ENCODE results near the gene MGAT5B. TPM values are rescaled to one million over a fixed set of nuclear protein-coding genes. Genes with fewer than 3 reads are reported as not detected.

Gene MGAT5B
- total and polyA plus RNA-seq, 2 experiments from 2014 or later, result 1.6 to 10.0 TPM

DNA sequence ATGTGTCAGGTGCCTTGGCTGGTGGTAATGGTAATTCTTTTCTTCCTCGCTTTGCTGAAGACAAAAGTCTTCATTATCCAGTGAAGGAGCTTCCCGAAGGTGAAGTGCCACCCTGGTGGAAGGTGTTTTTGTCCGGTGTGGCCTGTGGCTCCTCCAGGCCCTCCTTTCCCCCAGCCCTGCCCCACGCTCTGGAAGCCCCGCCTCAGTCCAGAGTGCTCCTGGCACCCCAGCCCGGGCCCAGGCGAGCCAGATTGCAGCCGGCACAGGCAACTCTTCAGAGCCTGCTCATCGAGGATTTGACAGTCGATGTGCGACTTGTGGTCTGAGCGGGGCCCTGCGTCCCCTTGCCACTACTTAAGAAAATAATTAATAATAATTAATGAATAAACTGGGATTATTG is 93.7 kb downstream of the MGAT5B start:
- Histone ChIP-seq H3K9me2 (ENCODE audit: insufficient read depth) (no peaks in the 10 kb centered on the region), H3K4me3 (no peak overlapping the region), H3K4me2 (no peak overlapping the region), H3K27me3 (ENCODE audit: insufficient read depth) (no peaks in the 10 kb centered on the region), H3F3A (replicated peaks; ENCODE audit: low read depth) (peaks cover 6% of the 10 kb centered on the region; the same call in 1 of the 2 replicates), H2AFZ (no peak overlapping the region), H3K4me1 (ENCODE audit: insufficient read depth) (peaks cover 14% of the 10 kb centered on the region), H3K36me3 (ENCODE audit: insufficient read depth) (no peaks in the 10 kb centered on the region), H4K20me1 (replicated peaks; ENCODE audit: insufficient read depth) (no peaks in the 10 kb centered on the region; the same call in 1 of the 2 replicates), H3K27ac (ENCODE audit: low read depth) (no peak overlapping the region), H3K79me2 (replicated peaks; ENCODE audit: insufficient read depth) (no peaks in the 10 kb centered on the region)
- H3K9me3 Mint-ChIP-seq, result no peaks in the 10 kb centered on the region
- H3K4me1 Mint-ChIP-seq, result peaks cover 34% of the 10 kb centered on the region
- H3K27ac Mint-ChIP-seq, result no peak overlapping the region
- TF ChIP-seq, protein P1, sequence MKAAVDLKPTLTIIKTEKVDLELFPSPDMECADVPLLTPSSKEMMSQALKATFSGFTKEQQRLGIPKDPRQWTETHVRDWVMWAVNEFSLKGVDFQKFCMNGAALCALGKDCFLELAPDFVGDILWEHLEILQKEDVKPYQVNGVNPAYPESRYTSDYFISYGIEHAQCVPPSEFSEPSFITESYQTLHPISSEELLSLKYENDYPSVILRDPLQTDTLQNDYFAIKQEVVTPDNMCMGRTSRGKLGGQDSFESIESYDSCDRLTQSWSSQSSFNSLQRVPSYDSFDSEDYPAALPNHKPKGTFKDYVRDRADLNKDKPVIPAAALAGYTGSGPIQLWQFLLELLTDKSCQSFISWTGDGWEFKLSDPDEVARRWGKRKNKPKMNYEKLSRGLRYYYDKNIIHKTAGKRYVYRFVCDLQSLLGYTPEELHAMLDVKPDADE (IDR thresholded peaks at IDR 0.05), result no peak
- TF ChIP-seq, protein P2, sequence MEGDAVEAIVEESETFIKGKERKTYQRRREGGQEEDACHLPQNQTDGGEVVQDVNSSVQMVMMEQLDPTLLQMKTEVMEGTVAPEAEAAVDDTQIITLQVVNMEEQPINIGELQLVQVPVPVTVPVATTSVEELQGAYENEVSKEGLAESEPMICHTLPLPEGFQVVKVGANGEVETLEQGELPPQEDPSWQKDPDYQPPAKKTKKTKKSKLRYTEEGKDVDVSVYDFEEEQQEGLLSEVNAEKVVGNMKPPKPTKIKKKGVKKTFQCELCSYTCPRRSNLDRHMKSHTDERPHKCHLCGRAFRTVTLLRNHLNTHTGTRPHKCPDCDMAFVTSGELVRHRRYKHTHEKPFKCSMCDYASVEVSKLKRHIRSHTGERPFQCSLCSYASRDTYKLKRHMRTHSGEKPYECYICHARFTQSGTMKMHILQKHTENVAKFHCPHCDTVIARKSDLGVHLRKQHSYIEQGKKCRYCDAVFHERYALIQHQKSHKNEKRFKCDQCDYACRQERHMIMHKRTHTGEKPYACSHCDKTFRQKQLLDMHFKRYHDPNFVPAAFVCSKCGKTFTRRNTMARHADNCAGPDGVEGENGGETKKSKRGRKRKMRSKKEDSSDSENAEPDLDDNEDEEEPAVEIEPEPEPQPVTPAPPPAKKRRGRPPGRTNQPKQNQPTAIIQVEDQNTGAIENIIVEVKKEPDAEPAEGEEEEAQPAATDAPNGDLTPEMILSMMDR (conservative IDR thresholded peaks at IDR 0.05; ENCODE audit: low read depth in 2 of 2), result no peak
- TF ChIP-seq CREB1 (CRISPR knock-in tag; IDR thresholded peaks at IDR 0.05; ENCODE audit: low read depth), result no peak
- TF ChIP-seq STAT1 (IDR thresholded peaks at IDR 0.05; ENCODE audit: unreplicated experiment), result no peak
- TF ChIP-seq, protein P3, sequence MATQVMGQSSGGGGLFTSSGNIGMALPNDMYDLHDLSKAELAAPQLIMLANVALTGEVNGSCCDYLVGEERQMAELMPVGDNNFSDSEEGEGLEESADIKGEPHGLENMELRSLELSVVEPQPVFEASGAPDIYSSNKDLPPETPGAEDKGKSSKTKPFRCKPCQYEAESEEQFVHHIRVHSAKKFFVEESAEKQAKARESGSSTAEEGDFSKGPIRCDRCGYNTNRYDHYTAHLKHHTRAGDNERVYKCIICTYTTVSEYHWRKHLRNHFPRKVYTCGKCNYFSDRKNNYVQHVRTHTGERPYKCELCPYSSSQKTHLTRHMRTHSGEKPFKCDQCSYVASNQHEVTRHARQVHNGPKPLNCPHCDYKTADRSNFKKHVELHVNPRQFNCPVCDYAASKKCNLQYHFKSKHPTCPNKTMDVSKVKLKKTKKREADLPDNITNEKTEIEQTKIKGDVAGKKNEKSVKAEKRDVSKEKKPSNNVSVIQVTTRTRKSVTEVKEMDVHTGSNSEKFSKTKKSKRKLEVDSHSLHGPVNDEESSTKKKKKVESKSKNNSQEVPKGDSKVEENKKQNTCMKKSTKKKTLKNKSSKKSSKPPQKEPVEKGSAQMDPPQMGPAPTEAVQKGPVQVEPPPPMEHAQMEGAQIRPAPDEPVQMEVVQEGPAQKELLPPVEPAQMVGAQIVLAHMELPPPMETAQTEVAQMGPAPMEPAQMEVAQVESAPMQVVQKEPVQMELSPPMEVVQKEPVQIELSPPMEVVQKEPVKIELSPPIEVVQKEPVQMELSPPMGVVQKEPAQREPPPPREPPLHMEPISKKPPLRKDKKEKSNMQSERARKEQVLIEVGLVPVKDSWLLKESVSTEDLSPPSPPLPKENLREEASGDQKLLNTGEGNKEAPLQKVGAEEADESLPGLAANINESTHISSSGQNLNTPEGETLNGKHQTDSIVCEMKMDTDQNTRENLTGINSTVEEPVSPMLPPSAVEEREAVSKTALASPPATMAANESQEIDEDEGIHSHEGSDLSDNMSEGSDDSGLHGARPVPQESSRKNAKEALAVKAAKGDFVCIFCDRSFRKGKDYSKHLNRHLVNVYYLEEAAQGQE (IDR thresholded peaks at IDR 0.05; ENCODE audit: unreplicated experiment), result no peak
- no peak for TF ChIP-seq ZNF331 (CRISPR knock-in tag; IDR thresholded peaks at IDR 0.05; ENCODE audit: low read depth)
- no peak for TF ChIP-seq EZH2 (IDR thresholded peaks at IDR 0.05; ENCODE audit: low read depth, unreplicated experiment)
- no peak for TF ChIP-seq JUNB (IDR thresholded peaks at IDR 0.05; ENCODE audit: unreplicated experiment)
- TF ChIP-seq, protein P4, sequence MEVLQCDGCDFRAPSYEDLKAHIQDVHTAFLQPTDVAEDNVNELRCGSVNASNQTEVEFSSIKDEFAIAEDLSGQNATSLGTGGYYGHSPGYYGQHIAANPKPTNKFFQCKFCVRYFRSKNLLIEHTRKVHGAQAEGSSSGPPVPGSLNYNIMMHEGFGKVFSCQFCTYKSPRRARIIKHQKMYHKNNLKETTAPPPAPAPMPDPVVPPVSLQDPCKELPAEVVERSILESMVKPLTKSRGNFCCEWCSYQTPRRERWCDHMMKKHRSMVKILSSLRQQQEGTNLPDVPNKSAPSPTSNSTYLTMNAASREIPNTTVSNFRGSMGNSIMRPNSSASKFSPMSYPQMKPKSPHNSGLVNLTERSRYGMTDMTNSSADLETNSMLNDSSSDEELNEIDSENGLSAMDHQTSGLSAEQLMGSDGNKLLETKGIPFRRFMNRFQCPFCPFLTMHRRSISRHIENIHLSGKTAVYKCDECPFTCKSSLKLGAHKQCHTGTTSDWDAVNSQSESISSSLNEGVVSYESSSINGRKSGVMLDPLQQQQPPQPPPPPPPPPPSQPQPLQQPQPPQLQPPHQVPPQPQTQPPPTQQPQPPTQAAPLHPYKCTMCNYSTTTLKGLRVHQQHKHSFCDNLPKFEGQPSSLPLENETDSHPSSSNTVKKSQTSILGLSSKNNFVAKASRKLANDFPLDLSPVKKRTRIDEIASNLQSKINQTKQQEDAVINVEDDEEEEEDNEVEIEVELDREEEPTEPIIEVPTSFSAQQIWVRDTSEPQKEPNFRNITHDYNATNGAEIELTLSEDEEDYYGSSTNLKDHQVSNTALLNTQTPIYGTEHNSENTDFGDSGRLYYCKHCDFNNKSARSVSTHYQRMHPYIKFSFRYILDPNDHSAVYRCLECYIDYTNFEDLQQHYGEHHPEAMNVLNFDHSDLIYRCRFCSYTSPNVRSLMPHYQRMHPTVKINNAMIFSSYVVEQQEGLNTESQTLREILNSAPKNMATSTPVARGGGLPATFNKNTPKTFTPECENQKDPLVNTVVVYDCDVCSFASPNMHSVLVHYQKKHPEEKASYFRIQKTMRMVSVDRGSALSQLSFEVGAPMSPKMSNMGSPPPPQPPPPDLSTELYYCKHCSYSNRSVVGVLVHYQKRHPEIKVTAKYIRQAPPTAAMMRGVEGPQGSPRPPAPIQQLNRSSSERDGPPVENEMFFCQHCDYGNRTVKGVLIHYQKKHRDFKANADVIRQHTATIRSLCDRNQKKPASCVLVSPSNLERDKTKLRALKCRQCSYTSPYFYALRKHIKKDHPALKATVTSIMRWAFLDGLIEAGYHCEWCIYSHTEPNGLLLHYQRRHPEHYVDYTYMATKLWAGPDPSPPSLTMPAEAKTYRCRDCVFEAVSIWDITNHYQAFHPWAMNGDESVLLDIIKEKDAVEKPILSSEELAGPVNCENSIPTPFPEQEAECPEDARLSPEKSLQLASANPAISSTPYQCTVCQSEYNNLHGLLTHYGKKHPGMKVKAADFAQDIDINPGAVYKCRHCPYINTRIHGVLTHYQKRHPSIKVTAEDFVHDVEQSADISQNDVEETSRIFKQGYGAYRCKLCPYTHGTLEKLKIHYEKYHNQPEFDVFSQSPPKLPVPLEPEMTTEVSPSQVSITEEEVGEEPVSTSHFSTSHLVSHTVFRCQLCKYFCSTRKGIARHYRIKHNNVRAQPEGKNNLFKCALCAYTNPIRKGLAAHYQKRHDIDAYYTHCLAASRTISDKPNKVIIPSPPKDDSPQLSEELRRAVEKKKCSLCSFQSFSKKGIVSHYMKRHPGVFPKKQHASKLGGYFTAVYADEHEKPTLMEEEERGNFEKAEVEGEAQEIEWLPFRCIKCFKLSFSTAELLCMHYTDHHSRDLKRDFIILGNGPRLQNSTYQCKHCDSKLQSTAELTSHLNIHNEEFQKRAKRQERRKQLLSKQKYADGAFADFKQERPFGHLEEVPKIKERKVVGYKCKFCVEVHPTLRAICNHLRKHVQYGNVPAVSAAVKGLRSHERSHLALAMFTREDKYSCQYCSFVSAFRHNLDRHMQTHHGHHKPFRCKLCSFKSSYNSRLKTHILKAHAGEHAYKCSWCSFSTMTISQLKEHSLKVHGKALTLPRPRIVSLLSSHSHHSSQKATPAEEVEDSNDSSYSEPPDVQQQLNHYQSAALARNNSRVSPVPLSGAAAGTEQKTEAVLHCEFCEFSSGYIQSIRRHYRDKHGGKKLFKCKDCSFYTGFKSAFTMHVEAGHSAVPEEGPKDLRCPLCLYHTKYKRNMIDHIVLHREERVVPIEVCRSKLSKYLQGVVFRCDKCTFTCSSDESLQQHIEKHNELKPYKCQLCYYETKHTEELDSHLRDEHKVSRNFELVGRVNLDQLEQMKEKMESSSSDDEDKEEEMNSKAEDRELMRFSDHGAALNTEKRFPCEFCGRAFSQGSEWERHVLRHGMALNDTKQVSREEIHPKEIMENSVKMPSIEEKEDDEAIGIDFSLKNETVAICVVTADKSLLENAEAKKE (CRISPR knock-in tag; IDR thresholded peaks at IDR 0.05), result no peak
- TF ChIP-seq POLR2AphosphoS5 (IDR thresholded peaks at IDR 0.05; ENCODE audit: low read depth), result no peak
- no peak for TF ChIP-seq EZH2phosphoT487 (IDR thresholded peaks at IDR 0.05; ENCODE audit: unreplicated experiment)
- TF ChIP-seq NANOG (IDR thresholded peaks at IDR 0.05; ENCODE audit: borderline replicate concordance), result no peak
- no peak for TF ChIP-seq ZNF114 (CRISPR knock-in tag; IDR thresholded peaks at IDR 0.05)
- peaks cover 5% of the 10 kb centered on the region for H3K27me3 Mint-ChIP-seq (ENCODE audit: insufficient read depth, low read depth, poor library complexity)
- H3K4me3 Mint-ChIP-seq, result no peak overlapping the region
- ATAC-seq (no peak), DNase-seq (ENCODE audit: low spot score) (no peak)
- peaks cover 9% of the 10 kb centered on the region; the same call in 2 of the 3 replicates for H3K36me3 Mint-ChIP-seq (ENCODE audit: low read depth)
